Esophagus (tissue), 2 donors: ENCODE results near the gene CETN1. TPM values are rescaled to one million over a fixed set of nuclear protein-coding genes. Genes with fewer than 3 reads are reported as not detected.

Experiments used
- polyA plus RNA-seq, 2 donors: library from polyadenylated mRNA; stranded (reverse); fragments of 200-250 nt; gene quantifications; one replicate each; pipeline ENCODE4 v1.2.3, GENCODE V29; 2013
- donor health status: healthy with polysubstance abuse.
- donor health status: Bipolar disorder and iron deficiency.

The CETN1 gene
- polyA plus RNA-seq, 2 donors: not detected

Other genes with a start within 250 kb of the CETN1 start
- 1 to 10 TPM in 1 of 2 donors, under 1 TPM in 1; 0.75 to 1.2 TPM for gene COLEC12, start 79.7 kb upstream of the CETN1 start, polyA plus RNA-seq
- under 1 TPM; 0.06 to 0.14 TPM for gene CLUL1, start 16.6 kb downstream of the CETN1 start, polyA plus RNA-seq
- gene TYMS, start 77.3 kb downstream of the CETN1 start, polyA plus RNA-seq: 10 to 100 TPM; 19.2 to 27.8 TPM
- gene ENOSF1, start 132.2 kb downstream of the CETN1 start, polyA plus RNA-seq: 10 to 100 TPM; 23.9 to 75.1 TPM
- 10 to 100 TPM; 15.4 to 18.4 TPM for gene YES1, start 231.9 kb downstream of the CETN1 start, polyA plus RNA-seq